ENCODE measurements around the gene FAM13C.

- TF ChIP-seq, protein P1, sequence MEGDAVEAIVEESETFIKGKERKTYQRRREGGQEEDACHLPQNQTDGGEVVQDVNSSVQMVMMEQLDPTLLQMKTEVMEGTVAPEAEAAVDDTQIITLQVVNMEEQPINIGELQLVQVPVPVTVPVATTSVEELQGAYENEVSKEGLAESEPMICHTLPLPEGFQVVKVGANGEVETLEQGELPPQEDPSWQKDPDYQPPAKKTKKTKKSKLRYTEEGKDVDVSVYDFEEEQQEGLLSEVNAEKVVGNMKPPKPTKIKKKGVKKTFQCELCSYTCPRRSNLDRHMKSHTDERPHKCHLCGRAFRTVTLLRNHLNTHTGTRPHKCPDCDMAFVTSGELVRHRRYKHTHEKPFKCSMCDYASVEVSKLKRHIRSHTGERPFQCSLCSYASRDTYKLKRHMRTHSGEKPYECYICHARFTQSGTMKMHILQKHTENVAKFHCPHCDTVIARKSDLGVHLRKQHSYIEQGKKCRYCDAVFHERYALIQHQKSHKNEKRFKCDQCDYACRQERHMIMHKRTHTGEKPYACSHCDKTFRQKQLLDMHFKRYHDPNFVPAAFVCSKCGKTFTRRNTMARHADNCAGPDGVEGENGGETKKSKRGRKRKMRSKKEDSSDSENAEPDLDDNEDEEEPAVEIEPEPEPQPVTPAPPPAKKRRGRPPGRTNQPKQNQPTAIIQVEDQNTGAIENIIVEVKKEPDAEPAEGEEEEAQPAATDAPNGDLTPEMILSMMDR (IDR thresholded peaks at IDR 0.05; ENCODE audit: borderline replicate concordance, extremely low read depth, low read length, poor library complexity, severe bottlenecking): no peak
- TF ChIP-seq EZH2 (IDR thresholded peaks at IDR 0.05; ENCODE audit: borderline replicate concordance, low read depth, low read length, severe bottlenecking): no peak
Observed at GRCh38 chr10:59258890-59259289, 103.5 kb downstream of the FAM13C start.

Data from DND-41 (cell line).